ENCODE measurements around the gene NUDT2. TPM values are rescaled to one million over a fixed set of nuclear protein-coding genes. Genes with fewer than 3 reads are reported as not detected.
A peak's percentile ranks its signal among the peaks of the same experiment; 100 is the strongest.

Gene NUDT2
- total and polyA plus RNA-seq, 2 donors (not counting 1 experiment from before 2014, with no cell fraction given), result 47.1 to 50.8 TPM

- no peak for DNase-seq (ENCODE audit: low read depth in 2 of 2)
- Histone ChIP-seq H3K36me3 (ENCODE audit: control insufficient read depth, insufficient read depth, low read length) (no peaks in the 10 kb centered on the region), H4K20me1 (ENCODE audit: control insufficient read depth, extremely low read depth, insufficient read depth, low read length) (no peaks in the 10 kb centered on the region), H3K4me1 (ENCODE audit: control insufficient read depth, extremely low read depth, insufficient read depth, low read length) (peaks cover 3% of the 10 kb centered on the region), H3K4me2 (ENCODE audit: extremely low read depth, insufficient read depth, low read length) (no peak overlapping the region), H3K27ac (ENCODE audit: insufficient read depth, low read length) (no peak overlapping the region), H3K9me3 (ENCODE audit: control insufficient read depth, insufficient read depth, low read depth, low read length) (no peaks in the 10 kb centered on the region), H3K4me3 (replicated peaks in 1 of 4; ENCODE audit: control extremely low read depth in 1 of 4, insufficient read depth in 1 of 4, low read depth in 3 of 4, low read length in 4 of 4) (no peak overlapping the region), H2AFZ (ENCODE audit: low read length) (no peak overlapping the region), H3K27me3 (ENCODE audit: control insufficient read depth, insufficient read depth, low read length) (peaks cover 10% of the 10 kb centered on the region), H3K9ac (ENCODE audit: insufficient read depth, low read length) (no peak overlapping the region), H3K79me2 (ENCODE audit: control insufficient read depth, insufficient read depth, low read length) (no peaks in the 10 kb centered on the region)
- TF ChIP-seq EZH2 (IDR thresholded peaks at IDR 0.05; ENCODE audit: low read length, missing control alignments), result no peak
Observed at GRCh38 chr9:34378376-34379060, 49.1 kb downstream of the NUDT2 start.

GRCh38 chr9:34379334-34380033 lies 50.1 kb downstream of the NUDT2 start:
- Histone ChIP-seq H3K9ac (ENCODE audit: insufficient read depth, low read length) (no peak overlapping the region), H3K27me3 (ENCODE audit: control insufficient read depth, insufficient read depth, low read length) (peaks cover 10% of the 10 kb centered on the region), H3K79me2 (ENCODE audit: control insufficient read depth, insufficient read depth, low read length) (no peaks in the 10 kb centered on the region), H2AFZ (ENCODE audit: low read length) (no peak overlapping the region), H3K36me3 (ENCODE audit: control insufficient read depth, insufficient read depth, low read length) (no peaks in the 10 kb centered on the region), H3K4me1 (ENCODE audit: control insufficient read depth, extremely low read depth, insufficient read depth, low read length) (peaks cover 3% of the 10 kb centered on the region), H3K4me2 (ENCODE audit: extremely low read depth, insufficient read depth, low read length) (peak overlapping the region; percentile 34), H4K20me1 (ENCODE audit: control insufficient read depth, extremely low read depth, insufficient read depth, low read length) (no peaks in the 10 kb centered on the region), H3K4me3 (replicated peaks in 1 of 4; ENCODE audit: control extremely low read depth in 1 of 4, insufficient read depth in 1 of 4, low read depth in 3 of 4, low read length in 4 of 4) (peak overlapping the region in 2 of 4 experiments; percentile 42 to 48), H3K9me3 (ENCODE audit: control insufficient read depth, insufficient read depth, low read depth, low read length) (no peaks in the 10 kb centered on the region), H3K27ac (ENCODE audit: insufficient read depth, low read length) (no peak overlapping the region)
- DNase-seq (ENCODE audit: low read depth in 2 of 2), result peak; percentile 56 to 81
- peak; percentile 97 to 100 for TF ChIP-seq CTCF (conservative IDR thresholded peaks at IDR 0.05 in 1 of 2, IDR thresholded peaks at IDR 0.05 in 1 of 2; ENCODE audit: low read depth in 1 of 2, low read length in 2 of 2)
- TF ChIP-seq EZH2 (IDR thresholded peaks at IDR 0.05; ENCODE audit: low read length, missing control alignments), result no peak

GRCh38 chr9:34380034-34380510 lies 50.7 kb downstream of the NUDT2 start:
- Histone ChIP-seq H3K4me2 (ENCODE audit: extremely low read depth, insufficient read depth, low read length) (peak overlapping the region; percentile 40), H3K79me2 (ENCODE audit: control insufficient read depth, insufficient read depth, low read length) (no peaks in the 10 kb centered on the region), H3K9me3 (ENCODE audit: control insufficient read depth, insufficient read depth, low read depth, low read length) (no peaks in the 10 kb centered on the region), H2AFZ (ENCODE audit: low read length) (peak overlapping the region; percentile 60), H3K27ac (ENCODE audit: insufficient read depth, low read length) (no peak overlapping the region), H3K9ac (ENCODE audit: insufficient read depth, low read length) (no peak overlapping the region), H3K4me3 (replicated peaks in 1 of 4; ENCODE audit: control extremely low read depth in 1 of 4, insufficient read depth in 1 of 4, low read depth in 3 of 4, low read length in 4 of 4) (peak overlapping the region in 1 of 4 experiments; percentile 48), H4K20me1 (ENCODE audit: control insufficient read depth, extremely low read depth, insufficient read depth, low read length) (no peaks in the 10 kb centered on the region), H3K36me3 (ENCODE audit: control insufficient read depth, insufficient read depth, low read length) (no peaks in the 10 kb centered on the region), H3K27me3 (ENCODE audit: control insufficient read depth, insufficient read depth, low read length) (peaks cover 10% of the 10 kb centered on the region), H3K4me1 (ENCODE audit: control insufficient read depth, extremely low read depth, insufficient read depth, low read length) (peaks cover 3% of the 10 kb centered on the region)
- no peak for DNase-seq (ENCODE audit: low read depth in 2 of 2)
- TF ChIP-seq EZH2 (IDR thresholded peaks at IDR 0.05; ENCODE audit: low read length, missing control alignments) (no peak), CTCF (conservative IDR thresholded peaks at IDR 0.05 in 1 of 2, IDR thresholded peaks at IDR 0.05 in 1 of 2; ENCODE audit: low read depth in 1 of 2, low read length in 2 of 2) (no peak)

Data from fibroblast of lung (primary cell).